HG03432 (cell line): ENCODE results near the gene KIF12.
"Not testable (repeated sequence)": the region's sequence is repeated elsewhere in the genome, so short reads cannot be mapped to it uniquely, and the experiment has no call there.

Experiments used
- ATAC-seq: cut with Tn5 transposase; IDR thresholded peaks from one replicate; pipeline ENCODE4 v1.9.1; 2021; ENCODE audit warnings: mild to moderate bottlenecking, moderate library complexity; ENCODE audit not compliant: unreplicated experiment

Gene KIF12

DNA sequence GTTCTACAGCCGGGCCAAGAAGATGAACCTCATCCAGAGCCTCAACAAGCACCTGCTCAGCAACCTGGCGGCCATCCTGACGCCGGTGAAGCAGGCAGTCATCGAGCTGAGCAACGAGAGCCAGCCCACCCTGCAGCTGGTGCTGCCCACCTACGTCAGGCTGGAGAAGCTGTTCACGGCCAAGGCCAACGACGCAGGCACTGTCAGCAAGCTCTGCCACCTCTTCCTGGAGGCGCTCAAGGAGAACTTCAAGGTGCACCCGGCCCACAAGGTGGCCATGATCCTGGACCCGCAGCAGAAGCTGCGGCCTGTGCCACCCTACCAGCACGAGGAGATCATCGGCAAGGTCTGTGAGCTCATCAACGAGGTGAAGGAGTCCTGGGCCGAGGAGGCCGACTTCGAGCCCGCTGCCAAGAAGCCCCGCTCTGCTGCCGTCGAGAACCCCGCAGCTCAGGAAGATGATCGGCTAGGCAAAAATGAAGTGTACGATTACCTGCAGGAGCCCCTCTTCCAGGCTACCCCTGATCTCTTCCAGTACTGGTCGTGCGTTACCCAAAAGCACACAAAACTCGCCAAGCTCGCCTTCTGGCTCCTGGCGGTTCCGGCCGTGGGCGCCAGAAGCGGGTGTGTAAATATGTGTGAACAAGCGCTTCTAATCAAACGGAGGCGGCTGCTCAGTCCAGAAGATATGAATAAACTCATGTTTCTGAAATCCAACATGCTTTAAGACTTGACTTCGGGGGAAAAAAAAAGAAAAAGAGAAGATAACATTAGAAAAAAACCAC, 49.5 kb downstream of the KIF12 start:
- no peak for ATAC-seq

DNA sequence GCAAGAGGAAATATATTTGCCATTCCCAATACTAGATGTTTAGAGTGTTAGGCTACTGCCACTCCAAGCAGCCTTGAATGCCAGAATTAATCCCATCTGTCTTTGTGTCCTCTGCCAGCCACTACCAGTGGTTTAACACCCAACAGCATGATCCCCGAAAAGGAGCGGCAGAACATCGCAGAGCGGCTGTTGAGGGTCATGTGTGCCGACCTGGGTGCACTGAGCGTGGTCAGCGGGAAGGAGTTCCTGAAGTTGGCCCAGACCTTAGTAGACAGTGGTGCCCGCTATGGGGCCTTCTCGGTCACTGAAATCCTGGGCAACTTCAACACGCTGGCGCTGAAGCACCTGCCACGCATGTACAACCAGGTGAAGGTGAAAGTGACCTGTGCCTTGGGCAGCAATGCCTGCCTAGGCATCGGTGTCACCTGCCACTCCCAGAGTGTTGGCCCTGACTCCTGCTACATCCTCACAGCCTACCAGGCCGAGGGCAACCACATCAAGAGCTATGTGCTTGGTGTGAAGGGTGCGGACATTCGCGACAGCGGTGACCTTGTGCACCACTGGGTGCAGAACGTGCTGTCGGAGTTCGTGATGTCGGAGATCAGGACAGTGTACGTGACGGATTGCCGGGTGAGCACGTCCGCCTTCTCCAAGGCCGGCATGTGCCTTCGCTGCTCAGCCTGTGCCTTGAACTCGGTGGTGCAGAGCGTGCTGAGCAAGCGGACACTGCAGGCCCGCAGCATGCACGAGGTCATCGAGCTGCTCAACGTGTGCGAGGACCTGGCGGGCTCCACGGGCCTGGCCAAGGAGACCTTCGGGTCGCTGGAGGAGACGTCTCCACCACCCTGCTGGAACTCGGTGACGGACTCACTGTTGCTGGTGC, 50.3 kb downstream of the KIF12 start:
- no peak for ATAC-seq

DNA sequence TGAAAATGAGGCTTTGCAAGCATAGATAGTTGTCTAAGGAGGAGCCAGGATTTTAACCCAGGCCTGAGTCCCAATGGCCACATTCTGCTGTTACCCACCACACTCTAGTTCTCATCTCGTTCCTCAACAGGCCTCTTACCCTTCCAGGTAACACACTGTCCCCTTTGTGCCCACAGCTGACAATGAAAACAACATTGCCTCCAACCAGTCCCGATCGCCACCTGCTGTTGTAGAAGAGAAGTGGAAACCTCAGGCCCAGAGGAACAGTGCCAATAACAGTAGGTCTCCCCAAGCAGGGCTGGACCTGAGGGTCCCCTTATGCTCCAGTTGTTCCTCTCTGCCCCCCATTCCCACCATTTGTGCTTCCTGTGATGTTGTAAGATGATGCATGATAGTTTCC, 51.4 kb downstream of the KIF12 start:
- ATAC-seq, result no peak

DNA sequence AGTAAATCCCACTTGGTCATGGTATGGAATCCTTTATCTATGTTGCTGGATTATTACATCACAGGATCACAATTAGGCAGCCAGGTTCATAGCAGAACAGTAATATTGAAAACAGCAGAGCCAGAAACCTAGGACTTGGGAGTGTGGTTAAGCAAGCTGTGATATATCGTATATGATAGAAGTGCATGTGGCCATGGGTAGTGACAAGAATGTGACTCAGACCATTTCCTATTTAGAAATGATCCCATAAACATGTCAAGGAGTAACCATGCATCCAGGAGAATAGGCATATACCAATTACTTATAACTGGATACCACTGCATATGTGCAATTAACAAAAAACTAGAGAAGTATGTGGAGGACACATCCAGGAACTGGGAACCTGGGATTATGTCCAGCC, 52.2 kb downstream of the KIF12 start:
- ATAC-seq, result no peak

DNA sequence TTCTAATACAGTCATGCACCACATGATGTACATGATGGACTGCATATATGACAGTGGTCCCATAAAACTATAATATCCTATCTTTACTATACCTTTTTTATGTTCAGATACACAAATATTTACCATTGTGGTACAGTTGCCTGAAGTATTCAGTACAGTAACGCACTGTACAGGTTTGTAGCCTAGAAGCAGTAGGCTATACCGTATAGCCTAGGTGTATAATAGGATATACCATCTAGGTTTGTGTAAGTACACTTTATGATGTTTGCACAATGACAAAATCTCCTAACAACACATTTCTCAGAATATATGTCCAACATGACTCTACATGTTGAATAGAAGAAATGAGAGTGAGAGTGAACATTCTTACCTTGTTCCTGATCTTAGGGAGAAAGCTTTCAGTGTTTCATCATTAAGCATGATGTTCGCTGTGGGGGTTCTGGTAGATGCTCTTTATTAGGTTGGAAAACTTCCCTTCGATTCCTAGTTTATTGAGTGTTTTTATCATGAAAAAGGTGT, 52.8 kb downstream of the KIF12 start:
- no peak for ATAC-seq

DNA sequence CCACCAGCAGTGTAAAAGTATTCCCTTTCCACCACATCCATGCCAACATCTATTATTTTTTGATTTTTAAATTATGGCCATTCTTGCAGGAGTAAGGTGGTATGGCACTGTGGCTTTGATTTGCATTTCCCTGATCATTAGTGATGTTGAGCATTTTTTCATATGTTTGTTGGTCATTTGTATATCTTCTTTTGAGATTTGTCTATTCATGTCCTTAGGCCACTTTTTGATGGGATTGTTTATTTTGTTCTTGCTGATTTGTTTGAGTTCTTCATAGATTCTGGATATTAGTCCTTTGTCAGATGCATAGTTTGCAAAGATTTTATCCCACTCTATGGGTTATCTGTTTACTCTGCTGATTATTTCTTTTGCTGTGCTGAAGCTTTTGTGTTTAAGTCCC, 55.4 kb downstream of the KIF12 start:
- ATAC-seq, result not testable (repeated sequence)
